ENCODE measurements around the gene NKD2.
"Not testable (repeated sequence)": the region's sequence is repeated elsewhere in the genome, so short reads cannot be mapped to it uniquely, and the experiment has no call there.

Gene NKD2

GRCh38 chr5:1008451-1009358 is at the start of gene NKD2:
Gene NKD2 (plus strand): TSS chr5:1008802. CDS start chr5:1009058, 256 bp downstream.
- DNase-seq: no peak

GRCh38 chr5:959581-960531 is 48.7 kb upstream of the NKD2 start:
- DNase-seq: no peak

GRCh38 chr5:960551-960950 is 48.1 kb upstream of the NKD2 start:
- no peak for DNase-seq

DNA sequence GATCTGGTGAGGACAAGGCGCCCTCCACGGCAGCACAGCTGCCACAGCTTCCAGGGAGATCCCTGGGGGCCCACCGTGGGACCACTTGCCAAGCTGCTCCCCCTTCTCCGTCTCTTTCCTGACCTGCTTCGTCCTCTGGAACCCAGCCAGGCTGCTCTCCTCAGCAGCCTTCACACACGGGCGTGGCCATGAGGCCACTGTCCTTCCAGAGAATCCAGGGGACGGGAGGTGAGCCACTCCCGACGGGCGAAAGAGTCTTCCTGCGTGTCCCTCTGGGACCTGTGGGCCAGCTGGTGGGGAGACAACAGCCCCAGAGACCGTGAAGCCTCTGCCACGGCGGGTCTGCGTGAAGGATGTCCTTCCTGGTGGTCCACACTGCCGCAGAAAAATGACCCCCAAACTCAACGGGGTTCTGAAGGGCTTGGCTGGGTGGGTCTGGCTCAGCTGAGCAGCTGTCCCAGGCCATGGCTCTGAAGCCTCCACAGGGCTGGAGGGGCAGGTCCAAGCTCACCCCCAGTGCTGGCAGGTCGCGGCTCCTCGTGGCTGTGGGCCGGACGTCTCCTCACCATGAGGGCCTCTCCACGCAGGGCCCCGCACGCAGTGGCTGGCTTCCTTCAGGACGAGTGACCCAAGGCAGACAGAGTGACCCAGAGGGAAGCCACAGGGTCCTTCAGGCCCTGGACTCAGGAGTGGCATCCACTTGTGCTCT is 47.4 kb upstream of the NKD2 start:
- DNase-seq: no peak

GRCh38 chr5:961711-962240 is 46.8 kb upstream of the NKD2 start:
- DNase-seq: no peak

GRCh38 chr5:962386-962785 is 46.2 kb upstream of the NKD2 start:
- no peak for DNase-seq

- DNase-seq: no peak
These were observed 45.8 kb upstream of the NKD2 start for GRCh38 chr5:962801-963200.

DNA sequence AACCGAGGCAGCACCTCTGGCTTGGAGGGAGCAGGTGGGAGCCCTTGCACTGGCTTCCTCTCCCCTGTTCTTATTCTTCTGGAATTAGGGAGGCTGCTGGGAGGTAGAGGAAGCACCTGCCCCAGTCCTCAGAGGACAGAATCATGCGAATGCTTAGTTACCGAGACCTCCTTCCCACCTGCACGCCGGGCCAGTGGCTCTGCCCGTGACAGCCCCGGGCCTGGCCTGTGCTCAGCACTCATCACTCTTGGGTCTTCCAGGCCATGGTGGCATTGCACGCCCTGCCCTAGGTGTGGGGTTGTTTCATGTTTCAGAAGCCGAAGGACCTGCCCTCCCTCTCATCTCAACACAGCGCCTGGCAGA is 45.3 kb upstream of the NKD2 start:
- DNase-seq: no peak

- DNase-seq: peak; percentile 13
These were observed 44.7 kb upstream of the NKD2 start for GRCh38 chr5:963673-964531.

GRCh38 chr5:964821-965220 is 43.8 kb upstream of the NKD2 start:
- no peak for DNase-seq

DNA sequence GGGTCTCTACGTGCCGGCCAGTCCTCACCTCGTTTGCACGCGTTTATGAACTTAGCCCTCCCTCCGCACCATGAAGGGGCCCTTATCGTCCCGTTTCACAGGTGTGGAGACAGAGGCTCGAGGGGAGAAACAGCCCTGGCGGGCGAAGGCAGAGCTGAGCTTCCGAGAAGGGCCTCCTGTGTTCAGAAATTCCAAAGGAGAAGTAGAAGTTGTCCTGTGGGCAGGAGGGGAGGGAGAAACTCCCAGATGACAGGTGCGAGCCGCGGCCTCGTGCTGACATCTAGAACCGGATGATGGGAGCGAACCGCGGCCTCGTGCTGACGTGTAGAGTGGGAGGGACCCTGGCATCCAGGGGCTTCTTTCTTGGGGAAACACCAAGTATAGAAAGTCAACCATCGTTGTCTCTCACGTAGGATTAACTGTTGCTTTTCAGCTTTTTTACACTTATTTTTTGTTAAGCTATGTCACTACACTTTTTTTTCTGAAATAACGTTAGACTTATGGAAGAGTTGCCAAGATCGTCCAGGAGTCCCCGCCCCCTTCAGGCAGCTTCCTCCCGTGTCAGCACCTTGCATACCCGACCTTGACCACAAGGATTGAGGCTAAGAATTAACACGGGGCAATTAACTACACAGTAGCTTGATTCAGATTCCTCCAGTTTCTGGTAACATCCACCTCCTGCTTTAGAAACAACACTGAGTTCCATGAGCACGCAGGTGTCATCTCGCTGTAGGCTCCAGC is 42.8 kb upstream of the NKD2 start:
- DNase-seq: no peak

- no peak for DNase-seq
These were observed 42.3 kb upstream of the NKD2 start for GRCh38 chr5:966345-966710.

DNA sequence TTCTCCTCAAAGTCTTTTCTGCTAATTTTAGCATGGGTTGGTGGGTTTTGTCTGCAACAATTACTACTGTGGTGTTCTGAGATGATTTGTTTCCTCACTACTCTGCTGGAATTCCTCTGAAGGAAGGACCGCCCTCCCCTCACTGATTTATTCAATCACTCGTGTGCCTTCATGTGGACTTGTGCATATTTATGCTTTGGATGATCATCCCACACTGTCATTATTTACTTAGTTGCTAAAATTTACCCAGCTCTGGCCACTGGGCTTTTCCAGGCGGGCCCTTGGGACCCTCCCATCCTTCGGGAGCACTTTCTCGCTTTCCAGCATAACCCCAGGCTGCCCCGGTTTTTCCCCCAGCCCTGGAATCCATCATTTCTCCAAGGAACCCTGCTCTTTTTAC is 41.7 kb upstream of the NKD2 start:
- DNase-seq: no peak

GRCh38 chr5:968881-969280 is 39.7 kb upstream of the NKD2 start:
- DNase-seq: no peak

DNA sequence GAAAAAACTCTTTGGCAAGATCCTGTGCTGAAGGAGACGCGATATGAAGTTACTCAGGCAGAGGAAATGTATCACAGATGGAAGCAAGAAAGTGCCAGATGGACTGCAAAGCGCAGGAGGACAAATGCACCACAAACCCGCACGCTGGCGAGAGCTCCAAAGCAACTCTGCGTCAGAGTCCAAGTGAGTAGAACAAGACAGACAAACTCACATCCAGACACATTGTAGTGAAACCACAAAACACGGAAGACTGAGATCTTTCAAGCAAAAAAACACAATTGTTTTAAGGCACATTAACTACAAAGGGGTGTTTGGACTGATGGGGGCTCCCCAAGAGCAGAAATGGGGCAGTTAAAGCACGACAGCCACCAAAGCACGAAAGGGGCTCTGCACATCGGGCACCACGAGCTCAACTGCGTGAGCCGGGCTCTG is 39.2 kb upstream of the NKD2 start:
- no peak for DNase-seq

- DNase-seq: not testable (repeated sequence)
These were observed 36.0 kb upstream of the NKD2 start for GRCh38 chr5:972575-972974.

- DNase-seq: no peak
These were observed 31.5 kb upstream of the NKD2 start for GRCh38 chr5:976849-977751.

- no peak for DNase-seq
These were observed 30.5 kb upstream of the NKD2 start for GRCh38 chr5:978054-978453.

DNA sequence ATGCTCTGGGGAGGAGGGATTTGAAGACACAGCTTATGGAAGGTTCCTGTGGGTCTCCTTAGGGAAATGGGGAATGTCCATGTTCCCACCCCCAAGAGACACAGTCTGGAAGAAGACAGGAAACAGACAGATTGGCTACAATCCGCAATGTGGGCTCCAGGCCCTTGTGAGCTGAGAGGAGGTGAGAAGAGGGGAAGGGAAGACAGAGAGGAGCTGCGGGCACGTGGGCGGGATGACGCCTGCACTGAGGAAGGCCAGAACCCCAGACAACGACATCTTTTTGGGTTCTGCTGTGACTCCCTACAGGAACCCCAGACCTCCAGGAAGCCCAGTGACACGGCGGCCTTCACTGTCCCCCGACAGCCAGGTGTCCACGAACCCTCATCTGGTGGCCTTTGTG is 29.9 kb upstream of the NKD2 start:
- no peak for DNase-seq

All from activated effector memory CD4-positive, alpha-beta T cell treated with Interleukin-2 at 50 U/mL for 16 hours (primary cell).